ENCODE results near the gene RABGAP1.

DNA sequence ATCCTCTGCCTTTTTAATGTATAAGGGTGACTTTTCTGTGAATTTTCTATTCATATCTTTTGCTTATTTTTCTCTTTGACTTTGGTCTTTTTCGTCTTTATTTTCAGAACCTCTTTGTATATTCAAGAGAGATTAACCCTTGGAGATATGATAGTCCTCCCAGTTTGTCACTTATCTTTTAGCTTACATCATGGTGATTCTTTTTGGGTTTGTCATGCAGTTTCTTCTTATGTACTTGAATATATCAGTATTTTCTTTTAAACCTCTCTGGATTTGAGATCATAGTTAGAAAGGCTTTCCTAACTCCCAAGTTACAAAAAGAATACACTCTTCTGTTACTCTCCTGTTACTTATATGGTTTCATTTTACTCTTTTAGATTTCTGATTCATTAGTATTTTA lies 65.1 kb downstream of the RABGAP1 start:
- TF ChIP-seq POLR2A (IDR thresholded peaks at IDR 0.05; ENCODE audit: low read length) (no peak), GATA1 (IDR thresholded peaks at IDR 0.05; ENCODE audit: low read depth, low read length) (no peak)

Data from erythroblast (primary cell).